ENCODE data around the gene ST8SIA6.
A peak's percentile ranks its signal among the peaks of the same experiment; 100 is the strongest.

Gene ST8SIA6

GRCh38 chr10:17430647-17431355, 23.6 kb downstream of the ST8SIA6 start:
- no peaks in the 10 kb centered on the region for H4K20me1 ChIP-seq (ENCODE audit: insufficient read depth, low read length)
- H3K9ac ChIP-seq (ENCODE audit: low read length): no peak overlapping the region
- DNase-seq: peak; percentile 26
- no peaks in the 10 kb centered on the region for H3K4me1 ChIP-seq (ENCODE audit: low read length)
- no peak overlapping the region for H3K27ac ChIP-seq (ENCODE audit: low read length)
- H3K4me2 ChIP-seq (ENCODE audit: low read depth, low read length): no peak overlapping the region
- H3K36me3 ChIP-seq (replicated peaks; ENCODE audit: insufficient read depth, low read length): no peaks in the 10 kb centered on the region
- no peak overlapping the region for H2AFZ ChIP-seq (ENCODE audit: low read length)
- H3K27me3 ChIP-seq (replicated peaks; ENCODE audit: insufficient read depth, low read length): no peaks in the 10 kb centered on the region
- H3K9me3 ChIP-seq (replicated peaks; ENCODE audit: insufficient read depth, low read length): no peaks in the 10 kb centered on the region
- no peak overlapping the region for H3K4me3 ChIP-seq (ENCODE audit: low read length)
- no peaks in the 10 kb centered on the region for H3K9me2 ChIP-seq (replicated peaks; ENCODE audit: insufficient read depth, low read length)
- TF ChIP-seq EZH2 (optimal IDR thresholded peaks at IDR 0.05; ENCODE audit: low read depth, low read length) (no peak), CTCF (IDR thresholded peaks at IDR 0.05; ENCODE audit: low read length) (peak; percentile 79), EZH2phosphoT487 (IDR thresholded peaks at IDR 0.05; ENCODE audit: low read length) (no peak)
- no peaks in the 10 kb centered on the region for H3F3A ChIP-seq (ENCODE audit: insufficient read depth, low read length)
- no peaks in the 10 kb centered on the region for H3K79me2 ChIP-seq (ENCODE audit: low read length)

GRCh38 chr10:17429490-17429889, 24.9 kb downstream of the ST8SIA6 start:
- no peaks in the 10 kb centered on the region for H3K9me3 ChIP-seq (replicated peaks; ENCODE audit: insufficient read depth, low read length)
- no peaks in the 10 kb centered on the region for H3F3A ChIP-seq (ENCODE audit: insufficient read depth, low read length)
- no peaks in the 10 kb centered on the region for H3K4me1 ChIP-seq (ENCODE audit: low read length)
- no peak overlapping the region for H3K4me2 ChIP-seq (ENCODE audit: low read depth, low read length)
- H3K79me2 ChIP-seq (ENCODE audit: low read length): no peaks in the 10 kb centered on the region
- H3K36me3 ChIP-seq (replicated peaks; ENCODE audit: insufficient read depth, low read length): no peaks in the 10 kb centered on the region
- no peaks in the 10 kb centered on the region for H3K9me2 ChIP-seq (replicated peaks; ENCODE audit: insufficient read depth, low read length)
- H3K27me3 ChIP-seq (replicated peaks; ENCODE audit: insufficient read depth, low read length): no peaks in the 10 kb centered on the region
- no peaks in the 10 kb centered on the region for H4K20me1 ChIP-seq (ENCODE audit: insufficient read depth, low read length)
- no peak for DNase-seq
- no peak overlapping the region for H3K27ac ChIP-seq (ENCODE audit: low read length)
- no peak overlapping the region for H3K4me3 ChIP-seq (ENCODE audit: low read length)
- no peak overlapping the region for H2AFZ ChIP-seq (ENCODE audit: low read length)
- H3K9ac ChIP-seq (ENCODE audit: low read length): no peak overlapping the region
- no peak for TF ChIP-seq CTCF (IDR thresholded peaks at IDR 0.05; ENCODE audit: low read length)
- TF ChIP-seq EZH2 (optimal IDR thresholded peaks at IDR 0.05; ENCODE audit: low read depth, low read length): no peak
- no peak for TF ChIP-seq EZH2phosphoT487 (IDR thresholded peaks at IDR 0.05; ENCODE audit: low read length)

GRCh38 chr10:17428351-17429097, 25.9 kb downstream of the ST8SIA6 start:
- Histone ChIP-seq H3K9me3 (replicated peaks; ENCODE audit: insufficient read depth, low read length) (no peaks in the 10 kb centered on the region), H4K20me1 (ENCODE audit: insufficient read depth, low read length) (no peaks in the 10 kb centered on the region), H3K4me3 (ENCODE audit: low read length) (no peak overlapping the region), H3K9ac (ENCODE audit: low read length) (no peak overlapping the region), H3K9me2 (replicated peaks; ENCODE audit: insufficient read depth, low read length) (no peaks in the 10 kb centered on the region), H3K4me1 (ENCODE audit: low read length) (no peaks in the 10 kb centered on the region), H3K27me3 (replicated peaks; ENCODE audit: insufficient read depth, low read length) (no peaks in the 10 kb centered on the region), H3K36me3 (replicated peaks; ENCODE audit: insufficient read depth, low read length) (no peaks in the 10 kb centered on the region), H3K4me2 (ENCODE audit: low read depth, low read length) (no peak overlapping the region), H3F3A (ENCODE audit: insufficient read depth, low read length) (no peaks in the 10 kb centered on the region), H3K79me2 (ENCODE audit: low read length) (no peaks in the 10 kb centered on the region), H2AFZ (ENCODE audit: low read length) (no peak overlapping the region), H3K27ac (ENCODE audit: low read length) (no peak overlapping the region)
- peak; percentile 28 for DNase-seq
- TF ChIP-seq CTCF (IDR thresholded peaks at IDR 0.05; ENCODE audit: low read length) (no peak), EZH2 (optimal IDR thresholded peaks at IDR 0.05; ENCODE audit: low read depth, low read length) (no peak), EZH2phosphoT487 (IDR thresholded peaks at IDR 0.05; ENCODE audit: low read length) (no peak)

Data from MM.1S (cell line).